NCI-H2196 (cell line): ENCODE data around the gene PRRX2.

Experiments
- DNase-seq: peaks from one replicate; lab custom pipeline; 2025; ENCODE audit not compliant: unreplicated experiment; lab: John Stamatoyannopoulos, UW

PRRX2 gene

DNA sequence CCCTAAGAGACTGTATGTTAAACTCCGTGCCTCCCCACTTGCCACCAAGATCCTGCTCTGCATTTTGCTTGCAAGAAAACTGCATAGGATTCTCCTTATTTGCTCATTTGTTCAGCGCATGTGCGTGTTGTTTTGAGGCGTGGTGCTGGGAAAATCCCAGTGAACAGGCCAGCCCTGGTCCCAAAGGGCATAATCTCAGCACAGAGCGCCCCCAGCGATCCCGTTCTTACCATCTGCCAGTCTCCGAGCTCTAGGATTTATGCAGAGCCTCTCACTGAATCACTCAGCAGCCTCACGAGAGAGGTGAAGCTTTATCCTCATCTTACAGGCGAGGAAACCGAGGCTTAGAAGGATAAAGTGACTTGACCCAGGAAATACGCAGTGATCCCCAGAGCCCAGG lies 11.5 kb downstream of the PRRX2 start:
- no peak for DNase-seq

DNA sequence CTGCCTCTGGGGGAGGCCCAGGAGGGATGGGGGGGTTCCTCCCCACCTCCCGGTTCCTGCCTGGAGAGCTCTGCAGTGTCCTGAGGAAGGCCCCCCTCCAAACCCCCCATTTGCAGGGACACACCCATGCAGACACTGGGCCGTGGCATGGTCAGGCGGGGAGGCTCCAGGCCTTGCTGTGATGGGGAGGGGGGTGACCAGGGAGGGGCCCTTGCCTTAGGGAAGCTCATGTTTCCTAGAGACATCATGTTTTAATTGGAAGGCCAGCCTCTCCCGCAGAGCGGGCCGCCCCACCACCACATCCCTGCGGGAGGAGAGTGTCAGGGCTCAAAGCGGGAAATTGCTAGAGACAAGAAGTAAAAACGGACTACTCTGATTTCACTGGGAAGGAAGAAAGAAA lies 12.0 kb downstream of the PRRX2 start:
- no peak for DNase-seq

GRCh38 chr9:129678844-129679243 lies 13.4 kb downstream of the PRRX2 start:
- no peak for DNase-seq

DNA sequence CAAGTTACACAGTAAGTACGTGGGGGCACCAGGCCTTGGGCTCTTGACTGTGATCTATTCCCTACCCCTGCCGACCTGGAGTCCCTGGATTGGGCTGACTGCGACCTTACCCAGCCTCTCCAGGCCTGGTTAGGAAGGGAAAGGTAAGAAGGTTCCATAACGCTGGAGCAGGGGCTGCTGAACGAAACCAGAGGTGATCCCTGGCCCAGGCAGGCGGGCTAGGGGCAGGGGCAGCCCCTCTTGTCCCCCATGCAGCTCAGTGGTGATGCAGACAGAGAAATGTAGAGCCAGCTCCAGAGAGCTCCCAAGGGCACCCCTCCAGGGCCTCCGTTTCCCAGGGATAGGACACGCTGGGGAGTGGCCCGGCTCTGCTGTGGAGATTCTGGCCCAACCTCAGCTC lies 14.1 kb downstream of the PRRX2 start:
- DNase-seq, result no peak

GRCh38 chr9:129681924-129682323 lies 16.5 kb downstream of the PRRX2 start:
- DNase-seq, result no peak

DNA sequence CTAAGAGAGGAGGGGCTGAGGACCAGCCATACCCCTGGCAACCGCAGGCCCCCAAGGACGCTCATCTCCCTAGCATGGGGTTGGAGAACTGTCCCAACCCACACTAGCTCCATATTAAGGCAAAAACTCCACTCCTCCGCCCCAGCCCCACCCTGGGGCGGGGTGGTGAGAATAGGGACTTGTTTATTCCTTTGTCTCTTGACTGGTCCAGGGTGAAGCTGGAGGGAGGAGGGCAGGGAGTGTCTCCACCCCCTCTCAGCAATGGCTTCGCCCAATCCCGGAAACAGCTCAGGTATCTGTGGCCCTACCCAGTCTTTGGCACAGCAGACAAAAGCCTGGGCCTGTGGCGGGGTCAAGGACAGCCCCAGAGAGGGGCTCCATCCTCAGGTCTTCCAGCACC lies 16.9 kb downstream of the PRRX2 start:
- DNase-seq, result no peak

GRCh38 chr9:129685220-129685932 lies 19.9 kb downstream of the PRRX2 start:
- no peak for DNase-seq

GRCh38 chr9:129685933-129686259 lies 20.4 kb downstream of the PRRX2 start:
- DNase-seq, result no peak

DNA sequence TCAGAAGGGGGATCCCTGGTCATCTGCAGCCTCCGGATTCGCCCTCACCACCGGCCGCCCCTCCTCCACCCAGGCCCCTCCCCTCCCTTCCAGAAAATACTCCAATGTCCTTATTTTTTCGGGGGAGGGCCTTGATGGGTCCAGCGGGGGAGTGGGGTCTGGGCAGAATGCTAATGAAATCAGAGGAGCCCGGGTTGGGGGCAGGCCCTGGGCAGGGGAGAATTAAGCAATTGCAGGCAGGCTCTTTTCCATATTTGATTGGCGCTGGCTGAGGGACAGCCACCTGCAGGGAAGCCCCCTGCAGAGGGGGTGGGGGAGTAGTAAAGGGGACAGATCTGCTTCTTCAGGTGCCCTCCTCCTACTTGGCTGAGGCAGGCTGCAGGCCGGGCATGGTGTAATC lies 21.3 kb downstream of the PRRX2 start:
- DNase-seq, result no peak

DNA sequence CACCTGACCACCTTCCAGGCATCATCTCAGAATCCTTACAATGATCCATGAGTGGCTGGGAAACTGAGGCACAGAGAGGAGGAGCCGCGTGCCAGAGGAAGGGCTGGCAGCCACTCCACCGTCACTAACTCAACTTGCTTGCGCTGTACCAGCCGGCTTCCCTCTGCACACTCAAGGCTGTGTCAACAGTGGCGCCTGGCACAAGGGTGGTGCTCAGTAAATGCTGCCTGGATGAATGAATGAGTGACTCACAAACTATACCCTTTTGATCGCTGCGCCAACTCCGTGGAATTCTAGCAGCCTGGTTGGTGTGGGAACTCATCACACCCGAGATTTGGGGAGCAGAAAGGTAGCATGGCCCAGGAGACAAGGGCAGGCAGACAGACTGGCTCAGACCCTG lies 21.9 kb downstream of the PRRX2 start:
- DNase-seq, result no peak

DNA sequence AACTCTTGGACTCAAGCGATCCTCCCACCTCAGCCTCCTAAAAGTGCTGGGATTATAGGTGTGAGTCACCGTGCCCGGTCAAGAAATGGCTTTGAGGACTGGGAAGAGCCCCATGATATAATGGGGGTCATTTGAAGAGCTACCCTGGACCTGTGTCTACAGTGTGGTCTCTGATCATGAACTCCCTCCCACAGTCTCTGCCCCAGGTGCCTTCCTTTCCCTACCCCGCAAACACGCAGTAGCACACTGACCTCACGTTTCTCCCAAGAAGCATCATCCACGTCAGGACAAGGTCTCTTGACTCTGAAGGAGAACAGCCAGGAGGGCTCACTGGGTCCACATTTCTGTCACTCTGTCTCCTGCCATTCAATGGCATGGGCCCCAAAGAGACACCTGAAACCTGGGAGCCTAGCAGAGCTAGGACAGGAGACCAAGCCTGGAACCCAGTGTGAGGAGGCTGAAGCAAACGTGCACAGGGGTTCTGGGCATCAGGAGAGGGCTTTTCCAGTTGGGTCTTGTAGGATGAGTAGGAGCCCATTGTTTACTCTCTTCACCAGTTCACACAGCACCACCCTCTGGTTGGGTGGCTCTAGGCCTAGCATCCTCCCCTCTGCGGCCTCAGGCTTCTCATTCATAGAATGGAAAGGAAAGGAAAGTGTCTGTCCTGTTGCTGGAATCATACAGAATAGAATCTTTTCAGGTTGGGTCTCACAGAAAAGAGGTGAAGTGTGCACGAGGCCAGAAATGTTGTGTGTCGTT lies 23.0 kb downstream of the PRRX2 start:
- DNase-seq, result no peak

- no peak for DNase-seq
These were observed 27.1 kb downstream of the PRRX2 start for GRCh38 chr9:129692534-129692933.

DNA sequence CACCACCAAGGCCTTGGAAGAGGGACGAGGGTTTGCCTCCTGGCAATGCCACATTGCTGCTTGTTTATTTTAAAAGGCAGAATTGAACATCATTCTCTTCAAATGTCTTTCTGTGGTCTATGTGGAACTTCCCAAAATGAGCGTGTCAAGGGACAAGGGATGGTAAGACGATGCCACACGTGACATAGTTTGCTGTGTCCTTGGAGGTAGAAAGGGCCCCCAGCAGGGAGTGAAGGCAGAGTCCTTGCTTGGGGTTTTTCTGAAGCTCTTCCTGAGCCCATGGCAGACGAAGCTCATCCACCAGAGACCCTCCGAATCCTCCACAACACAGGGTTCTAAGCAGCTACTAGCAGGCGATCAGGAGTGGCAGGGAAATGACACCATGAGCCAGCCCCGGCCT lies 28.3 kb downstream of the PRRX2 start:
- DNase-seq, result no peak

GRCh38 chr9:129694243-129694646 lies 28.8 kb downstream of the PRRX2 start:
- DNase-seq, result no peak

DNA sequence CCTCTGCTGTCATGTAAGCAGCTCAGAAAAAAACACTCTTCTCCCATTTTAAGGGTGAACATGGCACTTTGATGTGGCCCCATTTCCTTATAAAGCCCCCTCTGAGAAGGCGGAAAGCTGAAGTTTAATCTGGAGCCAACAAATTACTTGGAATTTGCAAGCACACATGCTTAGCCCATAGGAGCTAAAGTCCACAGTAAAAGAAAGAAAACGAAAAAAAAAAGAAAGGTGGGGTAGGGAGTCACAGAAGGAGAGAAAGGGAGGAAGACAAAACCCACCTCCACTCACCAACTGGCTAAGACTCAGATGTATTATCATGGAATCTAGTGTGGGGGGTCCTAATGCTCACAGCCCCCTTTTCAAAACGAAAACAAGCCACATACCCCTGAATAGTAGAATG lies 30.4 kb downstream of the PRRX2 start:
- no peak for DNase-seq

DNA sequence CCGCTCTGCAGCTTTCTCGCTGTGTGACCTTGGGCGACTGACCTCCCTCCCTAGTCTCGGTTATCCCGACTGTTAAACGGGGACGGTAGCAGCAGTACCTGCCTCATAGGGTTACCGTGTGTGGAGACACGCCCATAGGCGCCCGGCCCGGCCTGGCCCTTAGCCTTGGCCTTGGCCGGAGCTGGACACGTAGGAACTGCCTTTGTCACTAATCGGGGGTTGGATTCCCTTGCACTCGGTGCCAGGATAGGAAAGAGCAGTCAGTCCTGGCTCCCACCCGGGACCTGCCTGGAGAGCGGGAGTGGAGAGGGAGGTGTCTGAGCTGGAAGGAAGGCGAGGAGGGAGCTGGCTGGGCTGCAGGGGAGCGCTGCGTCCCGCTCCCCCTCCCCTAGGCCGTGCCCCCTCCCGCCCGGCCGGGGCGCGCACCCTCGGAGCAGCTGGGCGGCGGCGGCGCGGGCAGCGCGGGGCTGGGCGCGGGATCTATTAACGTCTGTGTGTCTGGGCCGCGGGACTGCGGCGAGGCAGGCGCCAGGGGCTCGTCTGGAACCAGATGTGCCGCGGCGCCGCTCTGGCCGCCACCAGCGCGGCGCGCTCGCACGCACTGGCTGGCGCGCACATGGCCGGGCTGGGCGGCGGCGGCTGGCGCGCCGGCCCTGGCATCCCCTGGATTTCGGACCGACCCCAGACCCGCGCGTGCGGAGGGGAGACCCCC lies 31.7 kb downstream of the PRRX2 start:
- peak; percentile 69 for DNase-seq

- DNase-seq, result no peak
These were observed 32.3 kb downstream of the PRRX2 start for GRCh38 chr9:129697656-129698253.

GRCh38 chr9:129698254-129698757 lies 32.9 kb downstream of the PRRX2 start:
- DNase-seq, result no peak

- DNase-seq, result no peak
These were observed 35.6 kb downstream of the PRRX2 start for GRCh38 chr9:129701054-129701453.

DNA sequence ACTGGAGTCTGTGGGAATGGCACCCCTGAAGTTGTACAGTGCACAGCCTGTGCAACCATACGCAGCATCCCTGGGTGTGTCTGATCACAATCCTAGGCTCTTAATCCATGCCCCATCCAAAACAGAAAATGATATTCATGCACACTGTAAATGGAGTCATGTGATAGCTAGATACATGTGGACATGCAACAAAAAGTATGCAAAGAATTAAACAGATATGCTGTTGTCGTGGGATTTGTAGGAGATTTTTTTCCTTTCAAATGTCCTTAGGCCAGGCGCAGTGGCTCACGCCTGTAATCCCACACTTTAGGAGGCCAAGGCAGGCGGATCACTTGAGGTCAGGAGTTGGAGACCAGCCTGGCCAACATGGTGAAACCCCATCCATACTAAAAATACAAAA lies 36.1 kb downstream of the PRRX2 start:
- DNase-seq, result no peak
